ENCODE data around the gene HNRNPAB. TPM values are rescaled to one million over a fixed set of nuclear protein-coding genes. Genes with fewer than 3 reads are reported as not detected.

HNRNPAB gene
- total RNA-seq, 6 experiments from 2014 or later: 44.2 to 96.1 (median 73.5) TPM

DNA sequence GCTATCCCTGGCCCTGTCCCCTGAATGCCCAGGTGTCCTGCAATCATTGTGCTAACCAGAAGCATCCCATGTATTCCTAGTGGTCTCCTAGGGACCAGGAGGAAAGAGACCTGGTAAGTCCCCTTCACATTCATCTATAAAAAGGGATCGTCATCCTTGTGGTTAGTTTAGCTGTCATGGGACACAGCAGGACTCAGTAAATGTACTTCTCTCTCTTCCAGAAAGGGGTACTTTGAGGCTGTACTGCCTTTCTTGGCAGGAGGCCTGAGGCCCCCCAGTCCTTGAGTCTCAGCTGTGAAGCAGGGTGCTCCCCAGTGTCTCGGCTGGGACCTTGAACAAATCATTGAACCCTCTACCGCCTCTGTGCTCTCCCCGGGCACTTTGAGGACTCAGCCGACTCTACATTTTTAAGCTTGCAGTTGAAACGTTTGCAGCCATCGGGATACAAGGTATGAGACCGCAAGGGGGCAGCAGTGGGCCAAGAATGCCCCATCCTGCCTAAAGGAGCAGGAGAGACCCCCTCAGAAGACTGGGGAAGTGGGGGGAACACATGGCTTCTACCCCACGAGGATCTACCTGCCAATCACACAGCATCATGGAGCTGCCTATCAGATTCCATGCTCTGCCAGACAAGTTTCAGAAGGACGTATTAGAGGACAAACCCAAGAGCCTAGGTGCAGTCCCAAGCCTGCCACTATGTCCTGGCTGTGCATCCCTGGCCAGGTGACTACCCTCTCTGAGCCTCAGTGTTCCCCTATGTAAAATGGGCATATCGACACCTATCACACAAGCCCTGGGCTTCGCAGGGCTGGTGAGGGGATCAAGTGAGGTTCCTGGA, 30.6 kb downstream of the HNRNPAB start:
- H3K4me3 ChIP-seq: no peak overlapping the region
- H3K27ac ChIP-seq: no peak overlapping the region
- H3K36me3 ChIP-seq: peaks cover 0 to under 1% (median 0%) of the 10 kb centered on the region in 4 donors
- 28% methylated on average over 6 of the region's 12 CpGs for WGBS (ENCODE audit: insufficient coverage, low coverage, low lambda C conversion rate, missing lambda C conversion rate)
- intact Hi-C loops (cut with DNase I): no loop called here
- no peaks in the 10 kb centered on the region for H3K27me3 ChIP-seq
- peak; percentile 3 to 17 (median 9) for ATAC-seq
- TF ChIP-seq, protein P1, sequence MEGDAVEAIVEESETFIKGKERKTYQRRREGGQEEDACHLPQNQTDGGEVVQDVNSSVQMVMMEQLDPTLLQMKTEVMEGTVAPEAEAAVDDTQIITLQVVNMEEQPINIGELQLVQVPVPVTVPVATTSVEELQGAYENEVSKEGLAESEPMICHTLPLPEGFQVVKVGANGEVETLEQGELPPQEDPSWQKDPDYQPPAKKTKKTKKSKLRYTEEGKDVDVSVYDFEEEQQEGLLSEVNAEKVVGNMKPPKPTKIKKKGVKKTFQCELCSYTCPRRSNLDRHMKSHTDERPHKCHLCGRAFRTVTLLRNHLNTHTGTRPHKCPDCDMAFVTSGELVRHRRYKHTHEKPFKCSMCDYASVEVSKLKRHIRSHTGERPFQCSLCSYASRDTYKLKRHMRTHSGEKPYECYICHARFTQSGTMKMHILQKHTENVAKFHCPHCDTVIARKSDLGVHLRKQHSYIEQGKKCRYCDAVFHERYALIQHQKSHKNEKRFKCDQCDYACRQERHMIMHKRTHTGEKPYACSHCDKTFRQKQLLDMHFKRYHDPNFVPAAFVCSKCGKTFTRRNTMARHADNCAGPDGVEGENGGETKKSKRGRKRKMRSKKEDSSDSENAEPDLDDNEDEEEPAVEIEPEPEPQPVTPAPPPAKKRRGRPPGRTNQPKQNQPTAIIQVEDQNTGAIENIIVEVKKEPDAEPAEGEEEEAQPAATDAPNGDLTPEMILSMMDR (IDR thresholded peaks at IDR 0.05): peak; percentile 55 to 81 (median 80)
- TF ChIP-seq POLR2A (IDR thresholded peaks at IDR 0.05): no peak
- H3K4me1 ChIP-seq: peaks cover 0 to 71% (median 37%) of the 10 kb centered on the region in 4 donors
- DNase-seq: peak; percentile 75 to 81 (median 76)
- H3K9me3 ChIP-seq: no peaks in the 10 kb centered on the region

DNA sequence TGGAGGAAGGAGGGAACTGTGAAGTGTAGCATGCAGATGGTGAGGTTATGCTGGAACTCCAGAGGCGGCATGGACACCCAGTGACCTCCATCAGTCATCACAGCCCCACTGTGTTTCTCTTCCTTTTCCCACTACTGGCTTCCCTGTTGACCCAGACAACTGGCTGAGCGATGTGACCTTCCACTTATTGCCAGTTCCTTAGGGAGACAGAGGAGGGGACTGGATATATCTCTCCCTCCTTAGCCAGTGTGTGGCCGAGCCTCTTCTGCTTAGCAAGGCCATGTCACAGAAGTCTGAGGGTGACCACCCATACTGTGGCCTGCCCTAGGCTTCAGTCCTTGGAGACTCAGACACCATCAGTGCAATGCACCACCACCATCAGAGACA, 31.2 kb downstream of the HNRNPAB start:
- ATAC-seq: no peak
- no peaks in the 10 kb centered on the region for H3K27me3 ChIP-seq
- H3K36me3 ChIP-seq: no peaks in the 10 kb centered on the region
- TF ChIP-seq, protein P1 (IDR thresholded peaks at IDR 0.05): no peak
- no peak overlapping the region for H3K4me3 ChIP-seq
- no peak overlapping the region for H3K27ac ChIP-seq
- intact Hi-C loops (cut with DNase I): no loop called here
- H3K9me3 ChIP-seq: no peaks in the 10 kb centered on the region
- WGBS (ENCODE audit: insufficient coverage, low coverage, low lambda C conversion rate, missing lambda C conversion rate): 49% methylated on average over 3 of the region's 3 CpGs
- H3K4me1 ChIP-seq: peaks cover 0 to 71% (median 37%) of the 10 kb centered on the region in 4 donors
- peak in 1 of 3 donors; percentile 18 for DNase-seq

DNA sequence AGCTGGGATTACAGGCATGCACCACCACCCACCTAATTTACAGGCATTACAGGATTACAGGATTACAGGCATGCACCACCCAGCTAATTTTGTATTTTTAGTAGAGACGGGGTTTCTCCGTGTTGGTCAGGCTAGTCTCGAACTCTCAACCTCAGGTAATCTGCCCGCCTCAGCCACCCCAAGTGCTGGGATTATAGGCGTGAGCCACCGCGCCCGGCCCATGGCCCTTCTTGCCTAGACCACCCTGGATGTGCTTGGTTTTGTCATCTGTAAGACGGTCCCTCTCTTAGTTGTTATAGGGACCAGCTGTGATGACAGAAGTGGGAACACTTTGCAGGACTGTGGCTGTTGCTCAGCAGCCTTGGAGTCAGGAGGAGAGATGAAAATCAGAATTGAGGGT, 31.8 kb downstream of the HNRNPAB start:
- ATAC-seq (no peak), DNase-seq (peak in 1 of 3 donors; percentile 42)
- intact Hi-C loops (cut with DNase I): no loop called here
- no peak overlapping the region for H3K4me3 ChIP-seq
- no peaks in the 10 kb centered on the region for H3K9me3 ChIP-seq
- peaks cover 0 to 66% (median 35%) of the 10 kb centered on the region in 4 donors for H3K4me1 ChIP-seq
- peak overlapping the region; percentile 8 to 30 (median 29) for H3K27ac ChIP-seq
- TF ChIP-seq, protein P1 (IDR thresholded peaks at IDR 0.05): no peak
- no peak for TF ChIP-seq POLR2A (IDR thresholded peaks at IDR 0.05)
- H3K27me3 ChIP-seq: no peaks in the 10 kb centered on the region
- no peaks in the 10 kb centered on the region for H3K36me3 ChIP-seq
- 73% methylated on average over 3 of the region's 9 CpGs for WGBS (ENCODE audit: insufficient coverage, low coverage, low lambda C conversion rate, missing lambda C conversion rate)

DNA sequence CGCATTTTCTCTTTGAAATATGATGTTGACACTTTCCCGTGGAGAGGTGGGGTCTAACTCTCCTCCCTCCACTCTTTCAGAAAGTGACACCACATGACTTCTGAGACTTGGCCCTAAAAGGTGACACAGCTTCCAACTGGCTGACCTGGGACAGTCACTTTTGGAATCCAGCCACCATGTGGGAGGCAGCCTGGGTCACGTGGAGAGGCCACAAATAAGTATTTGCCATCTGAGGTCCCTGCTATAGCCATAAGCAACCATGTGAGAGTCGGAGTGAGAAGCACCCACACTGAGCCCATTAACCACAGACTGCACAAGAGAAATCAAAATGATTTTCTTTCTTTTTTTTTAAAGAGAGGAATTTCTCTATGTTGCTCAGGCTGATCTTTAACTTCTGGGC, 32.3 kb downstream of the HNRNPAB start:
- TF ChIP-seq, protein P1 (IDR thresholded peaks at IDR 0.05): no peak
- TF ChIP-seq POLR2A (IDR thresholded peaks at IDR 0.05): peak; percentile 66
- Histone ChIP-seq H3K27ac (peak overlapping the region; percentile 30 to 53 (median 33)), H3K4me3 (no peak overlapping the region), H3K9me3 (no peaks in the 10 kb centered on the region), H3K4me1 (peaks cover 0 to 61% (median 34%) of the 10 kb centered on the region in 4 donors), H3K36me3 (no peaks in the 10 kb centered on the region), H3K27me3 (no peaks in the 10 kb centered on the region)
- intact Hi-C loops (cut with DNase I): no loop called here
- ATAC-seq (peak; percentile 35 to 62 (median 38)), DNase-seq (peak; percentile 80 to 93 (median 88))
- 15% methylated on average over 4 of the region's 4 CpGs for WGBS (ENCODE audit: insufficient coverage, low coverage, low lambda C conversion rate, missing lambda C conversion rate)

Measured in right lobe of liver (tissue), 6 donors.